Colon (tissue), 2 donors: Measurements from ENCODE around the gene ZNF683.
"Not testable (repeated sequence)": the region's sequence is repeated elsewhere in the genome, so short reads cannot be mapped to it uniquely, and the experiment has no call there.

Experiments
- FAIRE-seq: peaks from 2 replicates; lab custom pipeline; 2012; peaks lifted over from hg19 to GRCh38; lab: Jason Lieb, UNC
- donor health status: control.
- donor health status: control.

ZNF683 gene

GRCh38 chr1:26336477-26337205, 35.9 kb downstream of the ZNF683 start:
- FAIRE-seq = no peak

GRCh38 chr1:26335774-26336476, 36.6 kb downstream of the ZNF683 start:
- no peak for FAIRE-seq

- not testable (repeated sequence) for FAIRE-seq
Measured at GRCh38 chr1:26333312-26333711, 39.2 kb downstream of the ZNF683 start.

DNA sequence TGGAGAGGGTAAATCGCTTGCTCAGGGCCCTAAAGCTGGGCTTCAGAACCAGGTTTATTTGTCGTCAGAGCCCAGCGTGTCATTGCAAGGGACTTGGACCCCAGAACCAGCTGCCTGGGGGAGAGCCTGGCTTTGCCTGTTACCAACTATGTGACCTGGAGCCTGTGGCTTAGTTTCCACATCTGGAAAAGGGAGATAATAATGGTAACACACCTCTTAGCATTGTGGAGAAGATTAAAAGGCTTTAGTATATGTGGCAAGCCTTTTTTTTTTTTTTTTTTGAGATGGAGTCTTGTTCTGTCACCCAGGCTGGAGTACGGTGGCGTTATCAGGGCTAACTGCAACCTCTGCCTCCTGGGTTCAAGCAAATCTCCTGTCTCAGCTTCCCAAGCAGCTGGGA, 42.3 kb downstream of the ZNF683 start:
- no peak for FAIRE-seq

DNA sequence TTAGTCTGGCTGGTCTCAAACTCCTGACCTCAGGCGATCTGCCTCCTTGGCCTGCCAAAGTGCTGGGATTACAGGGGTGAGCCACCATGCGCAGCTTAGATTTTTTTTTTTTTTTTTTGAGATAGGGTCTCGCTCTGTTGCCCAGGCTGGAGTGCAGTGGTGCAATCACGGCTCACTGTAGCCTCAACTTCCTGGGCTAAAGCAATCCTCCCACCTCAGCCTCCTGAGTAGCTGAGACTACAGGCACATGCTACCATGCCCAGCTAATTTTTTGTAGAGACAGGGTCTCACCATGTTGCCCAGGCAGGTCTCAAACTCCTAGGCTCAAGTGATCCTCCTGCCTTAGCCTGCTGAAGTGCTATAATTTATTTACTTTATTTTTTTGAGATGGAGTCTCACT, 43.2 kb downstream of the ZNF683 start:
- not testable (repeated sequence) for FAIRE-seq

DNA sequence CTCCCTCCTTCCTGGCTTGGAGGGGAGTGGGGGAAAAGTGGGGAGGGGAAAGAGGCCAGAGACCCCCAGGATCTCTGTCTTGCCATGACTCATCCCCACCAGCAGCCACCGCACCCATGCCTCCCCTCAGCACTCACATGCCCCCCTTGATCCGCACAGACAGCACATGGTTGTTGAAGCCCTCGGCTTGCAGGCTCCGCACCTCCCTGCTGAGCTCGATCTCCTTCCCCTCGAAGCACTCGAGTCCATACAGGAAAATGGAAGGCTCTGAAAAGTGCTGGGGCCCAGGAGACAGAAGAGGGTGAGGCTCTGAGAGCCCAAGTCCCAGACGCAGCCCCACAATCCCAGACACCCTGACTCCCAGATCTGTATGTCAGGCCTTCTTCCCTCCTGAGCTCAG, 44.0 kb downstream of the ZNF683 start:
- FAIRE-seq = no peak

DNA sequence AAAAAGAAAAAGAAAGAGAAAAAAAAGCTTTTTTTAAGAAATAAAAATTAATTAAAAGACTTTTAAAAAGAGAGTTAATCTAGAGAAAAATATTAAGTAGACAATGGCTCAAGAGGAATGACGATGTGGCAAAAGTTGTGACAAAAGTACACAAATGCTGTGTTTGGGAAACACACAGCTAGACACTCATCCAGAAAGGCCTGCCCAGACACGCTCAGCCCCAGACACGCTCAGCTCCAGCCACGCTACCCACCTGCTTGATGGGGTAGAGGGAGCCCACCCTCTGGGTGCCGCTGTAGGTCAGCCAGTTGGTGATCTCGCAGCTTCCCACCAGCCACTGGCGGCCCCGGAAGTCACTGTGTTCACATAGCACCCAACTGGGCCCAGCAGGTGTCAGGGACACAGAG, 44.6 kb downstream of the ZNF683 start:
- FAIRE-seq = no peak

GRCh38 chr1:26324550-26324949, 48.0 kb downstream of the ZNF683 start:
- FAIRE-seq = no peak

DNA sequence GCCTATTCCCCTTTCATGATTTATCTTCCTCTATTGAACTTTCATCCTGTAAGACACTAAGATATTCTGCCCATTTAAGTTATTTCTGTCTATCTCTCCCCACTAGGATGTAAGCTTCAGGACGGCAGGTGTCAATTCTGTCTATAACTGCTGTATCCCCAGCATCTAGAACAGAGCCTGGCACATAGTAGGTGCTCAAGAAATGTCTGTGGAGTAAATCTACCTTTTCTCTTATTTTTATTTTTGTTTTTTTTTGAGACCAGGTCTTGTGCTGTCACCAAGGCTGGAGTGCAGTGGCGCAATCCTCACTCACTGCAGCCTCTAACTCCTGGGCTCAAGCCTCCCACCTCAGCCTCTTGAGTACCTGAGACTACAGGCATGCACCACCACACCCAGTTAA, 49.2 kb downstream of the ZNF683 start:
- no peak for FAIRE-seq

DNA sequence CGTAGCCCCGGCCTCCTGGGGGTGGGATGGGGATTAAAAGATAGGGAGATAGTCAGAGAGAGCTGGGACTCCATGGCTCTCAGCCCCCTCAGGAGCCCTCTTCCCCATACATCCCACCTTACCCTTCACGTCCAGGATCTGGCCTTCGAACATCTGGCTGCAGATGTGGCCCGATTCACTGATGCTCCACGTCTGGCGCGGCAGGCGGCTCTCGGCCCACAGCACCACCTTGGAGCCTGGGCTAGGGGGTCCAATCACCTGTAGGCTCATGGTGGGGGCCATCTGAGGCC, 50.6 kb downstream of the ZNF683 start:
- FAIRE-seq = no peak

DNA sequence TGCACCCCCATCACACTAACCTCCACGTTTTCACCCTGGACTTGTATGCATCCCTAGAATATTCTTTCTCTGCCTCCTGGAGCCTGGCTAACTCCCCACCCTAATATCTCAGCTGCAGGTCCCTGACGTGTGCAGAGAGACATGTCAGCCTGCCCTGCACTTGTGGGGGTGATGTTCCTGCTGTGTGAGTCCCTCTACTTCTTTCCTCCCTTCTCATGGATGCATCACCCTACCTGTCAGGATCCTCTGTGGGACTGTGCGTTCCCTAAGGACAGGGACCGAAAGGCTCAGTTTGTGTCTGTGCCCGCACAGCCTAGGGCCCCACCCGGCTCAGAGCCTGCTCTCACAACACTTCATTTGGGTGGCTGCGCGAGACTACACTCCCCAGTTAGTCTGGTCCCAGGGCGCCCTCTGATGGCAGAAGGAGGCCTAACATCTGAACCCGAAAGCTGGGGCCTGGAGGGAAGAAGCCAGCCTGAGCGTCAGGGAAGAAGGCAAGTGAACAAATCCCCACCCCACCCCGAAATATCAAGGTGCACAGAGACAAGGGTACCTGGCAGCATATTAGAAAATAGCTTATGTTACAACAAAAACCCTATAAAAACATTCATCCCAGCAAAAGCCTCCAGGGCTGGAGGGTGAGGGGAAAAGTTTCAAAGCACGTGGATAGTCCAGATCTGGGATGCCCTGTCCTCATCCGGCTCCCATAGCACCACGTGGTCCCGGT, 51.1 kb downstream of the ZNF683 start:
- FAIRE-seq = no peak

GRCh38 chr1:26320896-26321295, 51.7 kb downstream of the ZNF683 start:
- FAIRE-seq = no peak

DNA sequence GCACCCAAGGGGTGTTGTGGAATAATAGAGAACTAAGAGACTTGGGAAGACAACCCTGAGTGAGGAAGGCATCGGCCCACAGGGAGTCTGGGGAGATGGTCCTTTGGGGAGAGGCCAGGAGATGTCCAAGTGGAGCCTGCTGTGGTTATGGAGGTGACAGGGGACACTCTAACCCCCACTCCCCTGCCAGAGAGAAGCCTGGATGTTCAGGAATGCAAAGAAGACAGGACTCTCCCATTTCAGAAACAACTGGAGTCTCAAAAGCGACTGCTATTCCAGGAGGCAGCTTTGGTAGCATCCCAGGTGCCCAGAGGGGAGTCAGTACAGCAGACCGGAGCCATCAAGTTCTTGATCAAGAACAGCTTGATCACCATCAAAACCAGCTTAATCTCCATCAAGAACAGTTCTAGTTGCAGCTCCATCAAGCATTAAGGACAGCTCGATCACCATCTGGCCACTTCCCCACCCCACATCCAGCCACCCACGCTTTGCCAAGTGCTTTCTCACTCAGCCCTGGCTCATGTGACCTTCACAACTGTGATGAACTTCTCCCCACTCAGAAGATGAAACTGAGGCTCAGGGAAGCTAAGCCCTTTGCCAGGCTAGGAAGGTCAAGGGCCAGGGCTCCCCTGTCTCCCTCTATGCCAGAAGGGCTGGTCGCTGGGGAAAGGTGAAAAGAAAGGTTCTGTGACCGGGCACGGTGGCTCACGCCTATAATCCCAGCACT, 54.0 kb downstream of the ZNF683 start:
- no peak for FAIRE-seq

DNA sequence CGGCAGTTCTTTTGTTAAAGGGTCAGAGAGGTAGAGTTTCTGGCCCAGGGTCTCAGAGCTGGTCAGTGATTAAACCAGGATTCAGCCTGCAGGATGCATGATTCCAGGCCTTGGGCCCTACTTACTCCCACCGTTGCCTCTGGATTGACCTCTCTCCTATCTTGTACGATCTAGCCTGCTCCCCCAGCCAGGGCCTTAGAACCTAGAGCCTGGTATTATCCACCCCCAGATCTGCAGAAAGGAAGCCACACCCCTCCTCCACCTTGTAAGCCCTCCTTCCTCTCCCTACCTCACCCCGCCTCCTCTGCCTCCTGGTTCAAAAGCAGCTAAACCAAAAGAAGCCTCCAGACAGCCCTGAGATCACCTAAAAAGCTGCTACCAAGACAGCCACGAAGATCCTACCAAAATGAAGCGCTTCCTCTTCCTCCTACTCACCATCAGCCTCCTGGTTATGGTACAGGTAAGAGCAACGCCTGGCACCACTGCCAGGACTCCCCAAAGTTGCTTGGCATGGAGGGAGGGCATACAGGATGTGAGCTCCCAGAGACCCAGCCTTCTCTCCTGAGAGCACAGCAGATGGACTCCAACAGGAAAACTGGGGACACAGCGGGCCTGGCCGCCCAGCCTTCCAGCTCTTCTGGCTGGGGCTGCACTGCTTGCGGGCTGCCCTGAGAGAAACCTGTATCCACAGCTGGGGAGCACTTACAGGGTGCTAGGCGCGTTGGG, 54.8 kb downstream of the ZNF683 start, which contains the start of gene CD52:
CD52 (plus strand) TSS at position 347 of the 726 bp plus-strand sequence; CDS start at position 407, 60 bp downstream.
- FAIRE-seq = no peak

GRCh38 chr1:26317146-26317545, 55.4 kb downstream of the ZNF683 start:
- no peak for FAIRE-seq

- no peak for FAIRE-seq
Measured at GRCh38 chr1:26315874-26316850, 56.4 kb downstream of the ZNF683 start.

DNA sequence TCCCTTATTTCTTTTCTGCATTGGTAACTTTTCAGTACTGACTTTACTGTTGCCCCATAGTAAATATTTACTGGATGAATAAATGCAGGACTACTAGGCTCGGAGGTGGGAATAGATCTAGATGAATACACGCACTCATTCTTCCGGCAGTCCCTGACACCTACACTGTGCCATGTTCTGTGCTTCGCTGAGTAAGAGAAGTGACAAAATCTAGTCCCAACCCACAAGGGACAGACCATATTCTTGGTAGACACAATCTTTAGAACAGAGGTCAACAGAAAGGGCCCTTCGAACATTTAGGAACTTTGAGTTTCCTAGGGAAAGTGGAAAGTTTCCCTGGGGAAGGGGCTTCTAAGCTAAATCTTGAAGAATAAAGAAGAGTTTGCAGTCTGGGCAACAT, 58.0 kb downstream of the ZNF683 start:
- no peak for FAIRE-seq
